HG02678 (cell line): Measurements from ENCODE around the gene APBA2.

ENCODE experiments used
- ATAC-seq: cut with Tn5 transposase; IDR thresholded peaks from one replicate; pipeline ENCODE4 v1.9.1; 2021; ENCODE audit warnings: mild to moderate bottlenecking, moderate library complexity; ENCODE audit not compliant: unreplicated experiment

Gene APBA2

DNA sequence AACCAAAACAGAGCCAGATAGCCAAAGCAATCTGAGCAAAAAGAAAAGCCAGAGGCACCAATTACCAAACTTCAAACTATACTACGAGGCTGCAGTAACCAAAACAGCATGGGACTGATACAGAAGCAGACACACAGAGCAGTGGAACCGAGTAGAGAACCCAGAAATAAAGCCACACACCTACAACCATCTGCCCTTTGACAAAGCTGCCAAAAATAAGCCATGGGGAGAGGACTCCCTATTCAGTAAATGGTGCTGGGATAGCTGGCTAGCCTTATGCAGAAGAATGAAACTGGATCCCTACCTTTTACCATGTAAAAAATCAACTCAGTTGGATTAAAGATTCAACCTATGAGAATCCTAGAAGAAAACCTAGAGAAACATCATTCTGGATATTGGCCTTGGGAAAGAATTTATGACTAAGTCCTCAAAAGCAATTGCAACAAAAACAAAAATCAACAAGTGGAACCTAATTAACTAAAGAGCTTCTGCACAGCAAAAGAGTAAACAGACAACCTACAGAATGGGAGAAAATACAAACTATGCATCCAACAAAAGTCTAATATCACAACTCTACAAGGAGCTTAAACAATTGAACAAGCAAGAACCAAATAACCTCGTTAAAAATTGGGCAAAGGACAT, 95.1 kb downstream of the APBA2 start:
- no peak for ATAC-seq

GRCh38 chr15:28981351-28981720, 95.6 kb downstream of the APBA2 start:
- ATAC-seq: no peak

DNA sequence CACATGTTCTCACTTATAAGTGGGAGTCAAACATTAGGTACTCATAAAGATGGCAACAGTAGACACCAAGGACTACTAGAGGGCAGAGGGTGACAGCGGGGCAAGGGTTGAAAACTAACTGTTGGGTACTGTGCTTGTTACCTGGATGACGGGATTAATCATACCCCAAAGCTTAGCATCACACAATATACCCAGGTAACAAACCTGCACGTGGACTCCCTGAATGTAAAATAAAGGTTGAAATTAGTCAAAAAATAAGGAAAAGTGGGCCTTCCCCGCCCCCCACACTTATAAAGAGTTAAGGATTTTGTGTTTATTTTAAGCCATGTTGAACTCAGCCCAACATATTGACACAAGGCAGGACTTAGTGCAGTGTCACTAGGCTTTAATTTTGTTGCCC, 96.1 kb downstream of the APBA2 start:
- ATAC-seq: no peak

- ATAC-seq: no peak
Measured at GRCh38 chr15:28982886-28983285, 97.1 kb downstream of the APBA2 start.

- no peak for ATAC-seq
Measured at GRCh38 chr15:28983432-28984311, 97.9 kb downstream of the APBA2 start.

DNA sequence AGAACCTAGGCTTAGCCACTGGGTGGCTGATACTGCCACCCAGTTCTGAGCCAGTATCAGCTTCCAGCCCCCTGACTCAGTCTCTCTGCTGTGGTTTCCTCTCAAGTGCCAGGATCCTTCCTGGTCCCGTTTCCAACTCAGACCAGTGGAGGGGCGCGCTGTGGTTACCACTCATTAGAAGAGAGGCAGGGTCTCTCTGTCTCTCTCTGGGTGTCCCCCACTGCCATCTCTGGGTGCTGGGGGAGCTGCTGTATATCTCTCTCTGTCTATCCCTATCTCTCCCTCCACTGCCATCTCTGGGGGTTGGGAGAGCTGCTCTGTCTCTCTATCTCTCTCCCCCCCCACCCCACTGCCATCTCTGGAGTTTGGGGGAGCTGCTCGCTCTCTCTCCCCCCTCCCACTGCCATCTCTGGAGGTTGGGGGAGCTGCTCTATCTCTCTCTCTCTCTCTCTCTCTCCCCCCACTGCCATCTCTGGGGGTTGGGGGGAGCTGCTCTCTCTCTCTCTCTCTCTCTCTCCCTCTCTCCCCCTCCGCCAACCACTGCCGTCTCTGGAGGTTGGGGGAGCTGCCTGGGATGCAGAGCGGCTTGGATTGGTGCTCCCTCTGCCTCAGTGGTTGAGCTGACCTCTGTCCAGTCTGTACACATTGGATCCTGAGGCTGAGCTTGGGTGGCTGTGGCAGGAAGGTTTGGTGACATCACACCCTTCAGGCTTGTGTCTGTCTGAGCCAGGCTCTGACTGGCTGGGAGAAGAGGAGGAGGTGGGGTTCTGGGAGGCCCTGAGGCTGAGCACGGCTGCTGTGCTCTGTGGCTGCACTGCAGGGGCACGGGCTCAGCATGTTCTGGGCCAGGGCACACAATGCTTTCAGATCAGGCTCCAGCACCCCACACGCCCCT, 98.9 kb downstream of the APBA2 start:
- ATAC-seq: no peak

DNA sequence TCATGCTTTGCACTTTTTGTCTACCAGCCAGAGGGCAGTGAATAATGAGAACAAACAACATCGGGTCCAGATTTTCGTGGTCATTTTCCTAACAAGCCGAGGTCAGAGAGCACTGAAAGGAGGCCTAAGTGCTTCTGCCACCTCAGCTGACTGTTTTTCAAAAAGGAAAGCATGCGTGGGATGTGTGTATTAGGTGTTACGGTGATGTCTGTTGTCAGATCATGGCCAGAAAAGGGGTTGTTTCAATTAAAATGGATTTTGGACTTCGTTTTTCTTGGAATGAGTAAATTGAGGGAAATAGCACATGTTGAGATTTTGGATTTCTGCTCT, 99.5 kb downstream of the APBA2 start:
- no peak for ATAC-seq

GRCh38 chr15:28985691-28986090, 99.9 kb downstream of the APBA2 start:
- ATAC-seq: no peak

GRCh38 chr15:28986108-28986507, 100.3 kb downstream of the APBA2 start:
- no peak for ATAC-seq

DNA sequence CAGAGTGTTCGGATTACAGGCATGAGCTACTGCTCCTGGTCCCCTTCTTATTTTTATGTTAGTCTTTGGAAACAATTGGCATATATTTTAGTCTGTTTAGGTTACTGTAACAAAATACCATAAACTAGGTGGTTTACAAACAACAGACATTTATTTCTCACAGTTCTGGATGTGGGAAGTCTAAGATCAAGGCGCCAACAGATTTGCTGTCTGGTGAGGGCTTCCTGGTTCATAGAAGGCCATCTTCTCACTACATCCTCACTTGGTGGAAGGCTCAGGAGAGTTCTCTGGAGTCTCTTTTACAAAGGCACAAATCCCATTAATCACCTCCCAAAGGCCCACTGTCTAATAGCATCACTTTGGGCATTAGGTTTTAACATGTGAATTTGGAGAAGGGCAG, 101.0 kb downstream of the APBA2 start:
- ATAC-seq: no peak

DNA sequence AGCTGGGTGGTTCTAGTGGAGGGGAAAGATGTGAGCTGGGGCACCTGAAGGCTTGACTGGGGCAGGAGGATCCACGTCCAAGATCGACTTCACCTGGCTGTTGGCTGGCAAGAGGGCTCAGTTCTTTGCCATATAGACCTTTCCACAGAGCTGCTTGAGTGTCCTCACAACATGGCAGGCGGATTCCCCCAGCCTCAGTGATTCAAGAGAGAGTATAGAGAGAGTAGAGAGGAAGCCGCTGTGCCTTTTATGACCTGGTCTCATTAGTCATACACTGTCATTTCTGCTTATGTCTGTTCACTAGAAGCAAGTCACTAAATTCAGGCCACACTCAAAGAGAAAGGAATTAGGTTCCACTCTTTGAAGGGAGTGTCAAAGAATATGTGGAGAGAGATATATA, 101.6 kb downstream of the APBA2 start:
- no peak for ATAC-seq

GRCh38 chr15:28989239-28989830, 103.6 kb downstream of the APBA2 start:
- no peak for ATAC-seq

DNA sequence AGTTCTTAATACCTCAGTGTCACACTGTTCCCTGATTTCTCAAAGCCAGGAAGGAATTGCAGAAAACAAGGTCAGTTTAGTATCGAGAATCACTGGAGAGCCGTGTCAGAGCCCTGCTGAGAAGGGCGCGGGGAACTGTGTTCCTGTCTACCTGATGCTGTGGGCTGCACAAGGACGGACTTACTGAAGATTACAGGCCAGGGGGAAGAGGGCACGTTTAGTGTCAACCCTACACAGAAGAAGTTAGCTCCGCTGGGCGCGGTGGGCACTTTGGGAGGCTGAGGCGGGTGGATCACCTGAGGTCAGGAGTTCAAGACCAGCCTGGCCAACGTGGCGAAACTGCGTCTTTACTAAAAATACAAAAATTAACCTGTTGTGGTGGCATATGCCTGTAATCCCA, 104.1 kb downstream of the APBA2 start:
- no peak for ATAC-seq

DNA sequence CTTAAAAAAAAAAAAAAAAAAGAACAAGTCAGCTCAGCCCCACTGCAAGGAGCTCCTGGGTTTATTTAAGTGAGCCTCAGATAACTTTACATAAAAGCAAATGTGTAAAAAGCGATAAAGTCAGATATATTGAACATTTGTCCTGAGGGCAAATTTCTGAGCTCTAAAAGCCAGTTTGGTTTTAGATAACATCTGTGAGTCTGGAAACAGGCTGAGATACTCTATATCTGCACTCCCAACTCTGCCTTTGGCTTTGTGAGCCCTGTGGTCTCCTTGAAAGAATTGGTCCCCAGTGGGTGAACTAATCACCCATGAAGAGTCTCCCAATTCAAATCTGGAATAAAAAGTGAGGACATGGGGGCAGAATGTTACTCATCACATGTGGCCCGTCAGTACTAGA, 104.6 kb downstream of the APBA2 start:
- ATAC-seq: no peak

DNA sequence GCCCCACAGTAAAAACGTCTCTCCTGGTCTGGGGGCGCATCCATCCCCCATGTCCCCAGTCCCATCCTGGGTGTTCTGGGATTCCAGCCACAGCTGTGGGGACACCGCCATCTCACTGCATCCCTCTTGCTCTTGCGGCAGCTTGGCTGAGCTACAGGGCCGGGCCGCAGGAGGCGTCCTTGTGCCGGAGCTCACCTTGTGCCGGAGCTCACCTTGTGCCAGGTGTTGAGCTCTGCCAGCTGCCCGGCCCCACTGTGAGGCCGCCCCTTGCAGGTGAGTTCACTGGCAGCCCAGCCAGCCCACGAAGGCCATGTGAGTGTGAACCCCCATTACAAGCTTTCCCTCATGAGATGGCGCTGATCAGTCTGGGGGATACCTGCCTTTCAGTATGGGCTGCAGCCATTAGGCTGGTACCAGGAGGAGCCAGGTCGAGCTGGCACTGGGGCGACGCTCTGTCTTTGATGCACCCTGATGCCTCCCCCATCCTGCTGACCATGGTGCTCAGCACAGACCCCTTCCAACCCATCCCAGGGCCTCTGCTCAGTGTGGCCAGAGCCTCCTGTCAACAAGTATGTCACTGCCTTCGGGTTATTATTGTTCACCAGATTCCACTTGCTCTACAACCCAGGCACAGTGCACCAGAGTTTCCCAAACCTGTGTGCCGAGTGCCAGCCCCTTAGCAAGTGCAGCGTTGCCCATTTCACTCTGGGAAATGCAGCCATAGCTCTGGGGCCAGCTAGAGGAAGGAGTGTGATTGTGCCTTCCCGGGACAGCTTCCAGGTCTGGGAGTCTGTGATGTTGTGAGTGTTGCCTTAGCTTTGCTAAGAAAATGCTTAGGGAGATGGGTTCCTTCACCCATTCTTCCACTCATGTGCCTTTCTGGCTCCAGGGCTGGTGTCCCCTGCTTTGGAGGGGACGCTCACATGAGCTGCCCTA, 105.7 kb downstream of the APBA2 start:
- no peak for ATAC-seq

GRCh38 chr15:28992336-28992864, 106.6 kb downstream of the APBA2 start:
- no peak for ATAC-seq

DNA sequence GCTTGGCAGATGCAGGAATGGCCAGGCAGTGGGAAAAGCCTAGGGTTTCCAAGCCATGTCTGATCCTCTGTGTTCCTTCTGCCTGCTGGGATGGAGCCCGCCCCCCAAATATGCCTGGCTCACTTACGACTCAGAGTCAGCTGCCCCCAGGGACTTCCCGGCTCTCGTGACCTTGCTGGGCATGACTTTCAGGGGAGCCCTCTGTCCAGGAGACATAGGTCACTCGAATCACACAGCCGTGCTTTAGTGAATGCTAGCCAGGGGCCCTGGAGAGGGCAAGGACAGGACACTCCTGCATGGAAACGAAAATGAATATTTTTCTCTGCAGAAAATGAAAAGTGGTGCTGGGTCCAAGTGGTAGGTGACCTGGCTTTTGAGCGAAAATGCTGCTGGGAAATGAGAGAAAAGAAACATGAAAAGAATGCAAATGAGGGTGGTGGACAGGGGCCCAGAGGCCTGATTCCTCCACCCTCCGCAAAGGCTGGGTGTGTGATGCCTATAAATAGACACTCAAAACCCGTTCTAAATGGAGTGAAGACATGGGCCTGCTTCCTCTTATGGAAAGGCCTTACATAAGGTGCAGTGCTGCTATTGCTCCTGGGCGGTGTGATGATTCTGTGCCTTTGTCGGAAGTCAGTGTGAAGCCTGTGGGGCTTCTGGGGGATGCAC, 107.4 kb downstream of the APBA2 start:
- ATAC-seq: no peak

DNA sequence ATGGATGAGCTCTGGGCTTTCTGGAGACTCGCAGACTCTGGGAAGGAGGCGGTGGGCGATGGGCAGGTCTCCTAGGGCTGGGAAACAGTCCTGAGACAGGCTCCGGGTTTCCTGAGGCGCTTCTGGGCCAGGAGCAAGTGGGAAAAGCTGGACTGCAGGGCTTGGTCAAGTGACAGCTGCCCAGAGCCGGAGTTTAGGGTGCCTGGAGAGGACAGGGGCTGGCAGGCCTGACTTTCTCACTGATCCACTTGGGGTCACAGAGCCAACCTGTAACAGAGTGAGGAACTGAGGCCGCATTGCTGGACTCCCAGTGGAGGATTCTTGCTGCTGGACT, 107.9 kb downstream of the APBA2 start:
- ATAC-seq: no peak

GRCh38 chr15:28994142-28994830, 108.5 kb downstream of the APBA2 start:
- ATAC-seq: no peak
